Hepatocyte (in vitro differentiated cells): Measurements from ENCODE around the gene PARP6. TPM values are rescaled to one million over a fixed set of nuclear protein-coding genes. Genes with fewer than 3 reads are reported as not detected.

Source experiments
- DNase-seq: peaks from one replicate; pipeline ENCODE4 v3.0.0-alpha.2; 2016; ENCODE audit warnings: low spot score
- H2AFZ ChIP-seq: fragments of 200-600 bp; sonication (generic); 2 replicates; pipeline ENCODE4 v1.6.0; 2016; ENCODE audit warnings: antibody characterized with exemption, mild to moderate bottlenecking
- H3K27ac ChIP-seq: fragments of 200-600 bp; sonication (generic); 2 replicates; pipeline ENCODE4 v1.5.1; 2016; ENCODE audit warnings: mild to moderate bottlenecking
- H3K27me3 ChIP-seq: fragments of 200-600 bp; sonication (generic); 2 replicates; pipeline ENCODE4 v1.6.1; 2016
- H3K36me3 ChIP-seq: fragments of 200-600 bp; sonication (generic); replicated peaks from 2 replicates; pipeline ENCODE4 v1.5.1; 2016; ENCODE audit warnings: low read depth; ENCODE audit not compliant: insufficient read depth
- H3K4me1 ChIP-seq: fragments of 200-600 bp; sonication (generic); 2 replicates; pipeline ENCODE4 v1.5.1; 2016; ENCODE audit warnings: mild to moderate bottlenecking, moderate library complexity; ENCODE audit not compliant: insufficient read depth
- H3K4me2 ChIP-seq: fragments of 200-600 bp; sonication (generic); 2 replicates; pipeline ENCODE4 v1.6.0; 2016
- H3K4me3 ChIP-seq: fragments of 200-600 bp; sonication (generic); 2 replicates; pipeline ENCODE4 v1.5.1; 2016; ENCODE audit warnings: mild to moderate bottlenecking
- H3K79me2 ChIP-seq: fragments of 200-600 bp; sonication (generic); 2 replicates; pipeline ENCODE4 v1.6.0; 2017; ENCODE audit warnings: mild to moderate bottlenecking
- H3K9me2 ChIP-seq: fragments of 200-600 bp; sonication (generic); replicated peaks from 2 replicates; pipeline ENCODE4 v1.6.0; 2017; ENCODE audit warnings: mild to moderate bottlenecking; ENCODE audit not compliant: insufficient read depth
- H3K9me3 ChIP-seq: fragments of 200-600 bp; sonication (generic); 2 replicates; pipeline ENCODE4 v1.5.1; 2016; ENCODE audit warnings: low read depth, mild to moderate bottlenecking
- H4K20me1 ChIP-seq: fragments of 200-600 bp; sonication (generic); 2 replicates; pipeline ENCODE4 v1.6.0; 2016; ENCODE audit warnings: mild to moderate bottlenecking; ENCODE audit not compliant: insufficient read depth, poor library complexity, severe bottlenecking
- EZH2 ChIP-seq: fragments of 200-600 bp; sonication (generic); IDR thresholded peaks from 2 replicates; pipeline ENCODE4 v1.6.1; 2016; ENCODE audit warnings: antibody characterized with exemption, mild to moderate bottlenecking, borderline replicate concordance
- EZH2phosphoT487 ChIP-seq: fragments of 200-600 bp; sonication (generic); IDR thresholded peaks from one replicate; pipeline ENCODE4 v1.6.1; 2018; ENCODE audit warnings: antibody characterized with exemption, mild to moderate bottlenecking, low read depth, moderate library complexity; ENCODE audit not compliant: unreplicated experiment, severe bottlenecking
- WGBS: methylation state at CpG from one replicate; pipeline ENCODE4 v1.1.6; 2016; ENCODE audit warnings: low lambda C conversion rate; ENCODE audit errors: missing lambda C conversion rate; 5-methylcytosine and 5-hydroxymethylcytosine counted together
- polyA plus RNA-seq: library from polyadenylated mRNA; unstranded; fragments of >200 nt; fragmentation: Nextera tagmentation; extraction: Ambion mirVana; gene quantifications from 2 replicates; pipeline ENCODE4 v1.2.1, GENCODE V29; 2016
- total RNA-seq: library from RNA; depleted of rRNA; stranded (reverse); fragments of >200 nt; gene quantifications from 2 replicates; pipeline ENCODE4 v1.2.3, GENCODE V29; 2014
- TF ChIP-seq, protein P1 (sequence below): fragments of 200-600 bp; sonication (generic); IDR thresholded peaks from 2 replicates; pipeline ENCODE4 v1.5.1; 2016; ENCODE audit warnings: antibody characterized with exemption, mild to moderate bottlenecking; ENCODE audit not compliant: poor library complexity

The PARP6 gene
- total and polyA plus RNA-seq, 2 experiments from 2014 or later: 57.1 to 61.4 TPM

DNA sequence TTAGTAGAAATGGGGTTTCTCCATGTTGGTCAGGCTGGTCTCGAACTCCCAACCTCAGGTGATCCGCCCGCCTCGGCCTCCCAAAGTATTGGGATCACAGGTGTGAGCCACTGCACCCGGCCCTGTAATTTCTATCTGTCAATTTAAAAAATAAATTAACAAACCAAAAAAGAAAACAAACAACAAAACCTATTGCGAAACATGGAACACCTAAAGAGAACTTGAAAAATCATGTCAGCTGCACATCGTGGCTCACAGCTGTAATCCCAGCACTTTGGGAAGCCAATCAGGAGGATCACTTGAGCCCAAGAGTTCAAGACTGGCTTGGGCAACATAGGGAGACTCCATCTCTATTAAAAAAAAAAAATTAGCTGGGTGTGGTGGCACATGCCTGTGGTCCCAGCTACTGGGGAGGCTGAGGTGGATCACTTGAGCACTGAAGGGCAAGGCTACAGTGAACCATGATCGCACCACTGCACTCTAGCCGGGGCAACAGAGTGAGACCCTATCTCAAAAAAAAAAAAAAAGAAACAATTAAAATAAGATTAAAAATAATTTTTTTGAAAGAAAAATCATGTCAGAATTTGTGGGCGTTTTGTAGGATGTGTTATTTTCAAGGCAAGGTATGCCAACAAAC is 19.6 kb downstream of the PARP6 start:
- Histone ChIP-seq H3K4me3 (no peak overlapping the region), H3K27ac (no peak overlapping the region), H3K4me2 (no peak overlapping the region), H3K9me2 (no peaks in the 10 kb centered on the region), H2AFZ (no peak overlapping the region), H3K27me3 (no peaks in the 10 kb centered on the region), H3K9me3 (no peaks in the 10 kb centered on the region), H3K4me1 (no peaks in the 10 kb centered on the region), H3K36me3 (no peaks in the 10 kb centered on the region), H3K79me2 (no peaks in the 10 kb centered on the region), H4K20me1 (no peaks in the 10 kb centered on the region)
- TF ChIP-seq, protein P1, sequence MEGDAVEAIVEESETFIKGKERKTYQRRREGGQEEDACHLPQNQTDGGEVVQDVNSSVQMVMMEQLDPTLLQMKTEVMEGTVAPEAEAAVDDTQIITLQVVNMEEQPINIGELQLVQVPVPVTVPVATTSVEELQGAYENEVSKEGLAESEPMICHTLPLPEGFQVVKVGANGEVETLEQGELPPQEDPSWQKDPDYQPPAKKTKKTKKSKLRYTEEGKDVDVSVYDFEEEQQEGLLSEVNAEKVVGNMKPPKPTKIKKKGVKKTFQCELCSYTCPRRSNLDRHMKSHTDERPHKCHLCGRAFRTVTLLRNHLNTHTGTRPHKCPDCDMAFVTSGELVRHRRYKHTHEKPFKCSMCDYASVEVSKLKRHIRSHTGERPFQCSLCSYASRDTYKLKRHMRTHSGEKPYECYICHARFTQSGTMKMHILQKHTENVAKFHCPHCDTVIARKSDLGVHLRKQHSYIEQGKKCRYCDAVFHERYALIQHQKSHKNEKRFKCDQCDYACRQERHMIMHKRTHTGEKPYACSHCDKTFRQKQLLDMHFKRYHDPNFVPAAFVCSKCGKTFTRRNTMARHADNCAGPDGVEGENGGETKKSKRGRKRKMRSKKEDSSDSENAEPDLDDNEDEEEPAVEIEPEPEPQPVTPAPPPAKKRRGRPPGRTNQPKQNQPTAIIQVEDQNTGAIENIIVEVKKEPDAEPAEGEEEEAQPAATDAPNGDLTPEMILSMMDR: no peak
- TF ChIP-seq EZH2: no peak
- DNase-seq: no peak
- 94% methylated on average over 10 of the region's 10 CpGs for WGBS

DNA sequence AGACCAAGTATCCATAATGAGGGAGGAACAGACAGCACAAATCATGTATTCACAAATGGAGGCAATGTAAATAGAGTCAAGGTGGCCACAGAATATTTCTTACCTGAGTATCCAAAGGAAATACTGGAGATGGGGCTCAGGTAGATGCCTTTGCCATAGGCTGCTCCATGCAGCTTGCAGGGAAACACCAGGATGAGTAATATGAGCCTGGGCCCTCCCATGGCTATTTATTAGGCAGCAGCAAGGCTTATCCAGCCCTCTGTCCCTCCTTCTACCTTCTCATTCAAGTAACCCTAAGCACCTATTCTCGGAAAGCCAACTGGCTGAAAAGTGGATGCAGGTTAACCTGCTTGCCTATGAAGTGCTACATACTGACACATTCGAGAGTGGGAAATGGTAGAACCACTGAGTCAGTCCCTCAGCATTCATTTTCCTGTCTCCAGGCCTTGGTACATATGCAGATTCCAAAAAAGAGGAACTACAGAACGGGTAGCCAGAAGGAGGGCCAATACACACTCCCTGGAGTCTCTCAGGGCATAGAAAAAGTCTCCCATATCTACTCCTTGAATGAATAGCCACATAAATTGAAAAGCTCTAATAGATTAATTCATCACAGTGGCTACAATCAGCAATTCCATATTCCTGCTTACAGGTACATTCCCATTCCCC is 23.1 kb downstream of the PARP6 start:
- Histone ChIP-seq H4K20me1 (no peaks in the 10 kb centered on the region), H2AFZ (no peak overlapping the region), H3K4me2 (no peak overlapping the region), H3K9me2 (no peaks in the 10 kb centered on the region), H3K36me3 (no peaks in the 10 kb centered on the region), H3K4me3 (no peak overlapping the region), H3K79me2 (no peaks in the 10 kb centered on the region), H3K27me3 (no peaks in the 10 kb centered on the region), H3K9me3 (no peaks in the 10 kb centered on the region), H3K4me1 (no peaks in the 10 kb centered on the region), H3K27ac (no peak overlapping the region)
- TF ChIP-seq EZH2: no peak
- WGBS: 96% methylated on average over 3 of the region's 3 CpGs
- no peak for DNase-seq

DNA sequence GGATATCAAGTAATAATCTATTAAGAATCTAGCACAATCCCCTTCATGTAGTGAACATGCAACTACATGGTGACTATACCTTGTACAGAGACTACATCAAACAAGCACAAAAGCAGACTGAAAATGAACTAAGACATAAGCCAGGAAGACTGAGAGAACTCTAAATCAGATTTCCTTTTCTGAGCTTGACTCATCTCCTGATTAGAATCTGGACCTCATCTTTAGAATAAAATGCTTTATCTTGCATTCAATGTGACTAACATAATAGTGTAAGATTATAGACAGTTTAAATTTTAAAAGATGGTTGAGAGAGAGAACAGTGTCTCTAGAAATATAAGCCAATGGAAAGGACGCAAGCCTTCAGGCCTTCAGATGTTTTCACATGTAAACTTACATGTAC is 23.8 kb downstream of the PARP6 start:
- TF ChIP-seq EZH2 (no peak), EZH2phosphoT487 (no peak)
- TF ChIP-seq, protein P1: no peak
- H3K79me2 ChIP-seq: no peaks in the 10 kb centered on the region
- no peaks in the 10 kb centered on the region for H3K9me3 ChIP-seq
- H4K20me1 ChIP-seq: no peaks in the 10 kb centered on the region
- no peaks in the 10 kb centered on the region for H3K36me3 ChIP-seq
- no peak overlapping the region for H3K4me2 ChIP-seq
- no peaks in the 10 kb centered on the region for H3K27me3 ChIP-seq
- no peaks in the 10 kb centered on the region for H3K9me2 ChIP-seq
- H3K27ac ChIP-seq: no peak overlapping the region
- H2AFZ ChIP-seq: no peak overlapping the region
- H3K4me1 ChIP-seq: no peaks in the 10 kb centered on the region
- no peak for DNase-seq
- 100% methylated on average over 1 of the region's 1 CpG for WGBS
- no peak overlapping the region for H3K4me3 ChIP-seq

DNA sequence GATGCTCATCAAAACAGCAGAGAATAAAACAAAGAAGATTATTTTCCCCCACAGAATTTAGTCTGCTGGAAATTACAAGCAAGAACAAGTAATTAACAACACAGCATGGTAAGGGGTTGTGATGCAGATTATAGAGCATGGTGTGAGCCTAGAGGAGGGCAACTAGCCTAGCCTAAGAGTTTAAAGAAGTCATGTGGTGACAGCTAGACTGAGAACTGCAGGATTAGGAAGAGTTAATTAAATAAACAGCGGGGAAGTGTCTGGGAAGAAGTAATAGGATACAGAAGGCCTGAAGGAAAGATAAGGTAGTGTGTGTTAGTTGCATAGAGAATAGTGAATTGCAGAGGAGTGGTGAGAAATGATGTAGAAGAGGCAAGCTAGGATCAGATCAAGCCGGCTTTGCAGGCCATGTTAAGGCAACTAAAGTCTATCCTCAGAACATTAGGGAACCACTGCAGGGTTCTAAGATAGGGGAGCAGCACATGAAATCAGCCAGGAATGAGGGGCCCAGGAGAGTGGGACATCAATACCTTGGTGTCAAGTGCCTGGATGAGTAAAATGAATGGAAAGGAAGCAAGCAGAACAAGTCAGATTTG is 29.5 kb downstream of the PARP6 start:
- TF ChIP-seq, protein P1: no peak
- TF ChIP-seq EZH2phosphoT487 (no peak), EZH2 (no peak)
- Histone ChIP-seq H3K4me2 (no peak overlapping the region), H3K9me2 (no peaks in the 10 kb centered on the region), H3K27me3 (no peaks in the 10 kb centered on the region), H3K4me3 (no peak overlapping the region), H3K4me1 (peaks cover under 1% of the 10 kb centered on the region), H4K20me1 (peaks cover 4% of the 10 kb centered on the region), H3K27ac (no peak overlapping the region), H2AFZ (no peak overlapping the region), H3K36me3 (no peaks in the 10 kb centered on the region), H3K9me3 (no peaks in the 10 kb centered on the region), H3K79me2 (no peaks in the 10 kb centered on the region)
- 38% methylated on average over 2 of the region's 2 CpGs for WGBS
- DNase-seq: no peak
